Motor neuron (in vitro differentiated cells): ENCODE results near the gene WDR27. TPM values are rescaled to one million over a fixed set of nuclear protein-coding genes. Genes with fewer than 3 reads are reported as not detected.

Experiments used
- ATAC-seq, 8 experiments: fragments of 200-7000 bp; cut with Tn5 transposase; replicated peaks in 6 of 8; 2 replicates each; pipeline ENCODE4 v1.8.0; 2021; ENCODE audit warnings: mild to moderate bottlenecking in 8 of 8, moderate library complexity in 8 of 8
- H3K27ac ChIP-seq, 2 donors: fragments of 250-450 bp; sonication (Bioruptor Pico); 2 replicates each; pipeline ENCODE4 v1.9.0; 2021; ENCODE audit warnings: antibody characterized with exemption in 2 of 2, mild to moderate bottlenecking in 2 of 2, moderate library complexity in 1 of 2
- H3K4me1 ChIP-seq, 2 donors: fragments of 250-450 bp; sonication (Bioruptor Pico); replicated peaks in 1 of 2; 2 replicates each; pipeline ENCODE4 v1.6.1; 2021; ENCODE audit warnings: antibody characterized with exemption in 2 of 2, mild to moderate bottlenecking in 2 of 2, moderate library complexity in 1 of 2
- H3K4me3 ChIP-seq, 5 donors: fragments of 250-450 bp; sonication (Bioruptor Pico); 2 replicates each; pipeline ENCODE4 v1.9.0; 2021; ENCODE audit warnings: antibody characterized with exemption in 5 of 5, mild to moderate bottlenecking in 5 of 5, moderate library complexity in 4 of 5
- WGBS, 10 experiments: fragments of 450-650 bp; shearing (Covaris generic); methylation state at CpG; one replicate each; pipeline ENCODE4 v1.0.0; 2022; 5-methylcytosine and 5-hydroxymethylcytosine counted together
- in situ Hi-C, 9 experiments: fragments of 400-800 bp; cut with MboI; loops; one replicate each; pipeline ENCODE4 v1.15.0; 2021; ENCODE audit warnings: low sequenced_read_pairs in 9 of 9, low pct_unique_long_range_greater_than_20kb in 2 of 9; ENCODE audit not compliant: unreplicated experiment in 9 of 9
- total RNA-seq, 8 experiments: library from RNA; unstranded; fragments of 300-600 nt; gene quantifications; 2 replicates each; pipeline versions ENCODE4 v1.2.3 to v1.2.4, GENCODE V29; 2022

WDR27 gene
- total RNA-seq, 8 experiments from 2014 or later, result 21.7 to 66.0 (median 32.7) TPM

GRCh38 chr6:169571123-169571962 lies 130.5 kb downstream of the WDR27 start:
- Histone ChIP-seq H3K4me3 (no peak overlapping the region), H3K4me1 (no peaks in the 10 kb centered on the region), H3K27ac (no peak overlapping the region)
- WGBS, 10 experiments, result 65 to 100% (median 92%) methylated on average over 1 to 10 of the region's 12 CpGs; no CpG with 5 or more reads in 1 of the 10 experiments
- in situ Hi-C loops, result no loop called here
- peak in 2 of 8 experiments; percentile 44 to 52 for ATAC-seq

GRCh38 chr6:169568314-169569087 lies 133.3 kb downstream of the WDR27 start:
- Histone ChIP-seq H3K4me3 (no peak overlapping the region), H3K4me1 (no peaks in the 10 kb centered on the region), H3K27ac (no peak overlapping the region)
- no peak for ATAC-seq
- WGBS, 10 experiments, result 66 to 100% (median 90%) methylated on average over 1 to 8 of the region's 8 CpGs; no CpG with 5 or more reads in 2 of the 10 experiments
- in situ Hi-C loops, result no loop called here

GRCh38 chr6:169567819-169568218 lies 134.0 kb downstream of the WDR27 start:
- H3K4me1 ChIP-seq, result no peaks in the 10 kb centered on the region
- no peak overlapping the region for H3K27ac ChIP-seq
- ATAC-seq, result no peak
- in situ Hi-C loops, result no loop called here
- WGBS, 10 experiments, result 57 to 100% (median 88%) methylated on average over 2 to 8 of the region's 11 CpGs
- H3K4me3 ChIP-seq, result no peak overlapping the region

- WGBS, 10 experiments, result 67 to 100% (median 98%) methylated on average over 2 to 7 of the region's 19 CpGs; no CpG with 5 or more reads in 4 of the 10 experiments
- ATAC-seq, result no peak
- Histone ChIP-seq H3K4me3 (no peak overlapping the region), H3K27ac (no peak overlapping the region), H3K4me1 (no peaks in the 10 kb centered on the region)
- in situ Hi-C loops, result no loop called here
Observed at GRCh38 chr6:169566961-169567750, 134.7 kb downstream of the WDR27 start.

GRCh38 chr6:169566319-169566718 lies 135.5 kb downstream of the WDR27 start:
- no peak overlapping the region for H3K27ac ChIP-seq
- no peak for ATAC-seq
- H3K4me3 ChIP-seq, result no peak overlapping the region
- H3K4me1 ChIP-seq, result no peaks in the 10 kb centered on the region
- WGBS, 10 experiments, result 77 to 92% (median 83%) methylated on average over 3 to 11 of the region's 11 CpGs; no CpG with 5 or more reads in 3 of the 10 experiments
- in situ Hi-C loops, result no loop called here

GRCh38 chr6:169564453-169565240 lies 137.2 kb downstream of the WDR27 start:
- in situ Hi-C loops, result no loop called here
- 87 to 100% (median 92%) methylated on average over 5 to 13 of the region's 33 CpGs; no CpG with 5 or more reads in 3 of the 10 experiments for WGBS, 10 experiments
- Histone ChIP-seq H3K4me1 (peaks cover 0 to under 1% of the 10 kb centered on the region in 2 donors), H3K4me3 (no peak overlapping the region), H3K27ac (no peak overlapping the region)
- no peak for ATAC-seq

- no peak overlapping the region for H3K27ac ChIP-seq
- no peak for ATAC-seq
- 88 to 100% (median 100%) methylated on average over 1 of the region's 1 CpG for WGBS, 10 experiments
- H3K4me3 ChIP-seq, result no peak overlapping the region
- H3K4me1 ChIP-seq, result peaks cover 0 to 19% of the 10 kb centered on the region in 2 donors
- in situ Hi-C loops, result no loop called here
Observed at GRCh38 chr6:169561665-169562064, 140.2 kb downstream of the WDR27 start.

GRCh38 chr6:169559592-169559991 lies 142.2 kb downstream of the WDR27 start:
- in situ Hi-C loops, result no loop called here
- H3K27ac ChIP-seq, result no peak overlapping the region
- ATAC-seq, result no peak

GRCh38 chr6:169558774-169559441 lies 142.9 kb downstream of the WDR27 start:
- no peak overlapping the region for H3K4me3 ChIP-seq
- peak in 5 of 8 experiments; percentile 43 to 88 (median 82) for ATAC-seq
- peaks cover 0 to 21% of the 10 kb centered on the region in 2 donors for H3K4me1 ChIP-seq
- WGBS, 10 experiments, result 0 to 96% (median 64%) methylated on average over 1 to 9 of the region's 9 CpGs; no CpG with 5 or more reads in 1 of the 10 experiments
- peak overlapping the region in 1 of 2 donors; percentile 31 for H3K27ac ChIP-seq
- in situ Hi-C loops, result no loop called here

More at GRCh38 chr6:169559592-169559991, 142.2 kb downstream of the WDR27 start:
- WGBS, 10 experiments, result 88 to 100% (median 93%) methylated on average over 1 to 10 of the region's 10 CpGs
- H3K4me1 ChIP-seq, result peaks cover 0 to 19% of the 10 kb centered on the region in 2 donors
- no peak overlapping the region for H3K4me3 ChIP-seq

- in situ Hi-C loops, result no loop called here
- peak overlapping the region in 1 of 2 donors; percentile 31 for H3K27ac ChIP-seq
- peaks cover 1 to 26% of the 10 kb centered on the region in 2 donors for H3K4me1 ChIP-seq
- no peak overlapping the region for H3K4me3 ChIP-seq
- ATAC-seq, result peak in 4 of 8 experiments; percentile 8 to 50 (median 39)
- WGBS, 10 experiments, result 67 to 100% (median 93%) methylated on average over 1 to 8 of the region's 8 CpGs; no CpG with 5 or more reads in 3 of the 10 experiments
Observed at GRCh38 chr6:169558378-169558773, 143.5 kb downstream of the WDR27 start.

GRCh38 chr6:169557887-169558286 lies 143.9 kb downstream of the WDR27 start:
- 20 to 100% (median 100%) methylated on average over 1 of the region's 1 CpG; no CpG with 5 or more reads in 3 of the 10 experiments for WGBS, 10 experiments
- no peak overlapping the region for H3K4me3 ChIP-seq
- peaks cover 5 to 31% of the 10 kb centered on the region in 2 donors for H3K4me1 ChIP-seq
- in situ Hi-C loops, result no loop called here
- no peak for ATAC-seq
- no peak overlapping the region for H3K27ac ChIP-seq
